ENCODE measurements around the gene NFKB2.

- TF ChIP-seq POLR2AphosphoS5 (IDR thresholded peaks at IDR 0.05) (no peak), CTCF (IDR thresholded peaks at IDR 0.05; ENCODE audit: poor library complexity, severe bottlenecking) (no peak)
These were observed 24.2 kb upstream of the NFKB2 start for GRCh38 chr10:102371295-102371694.
